ENCODE data around the gene MED12L.

The MED12L gene

GRCh38 chr3:151467069-151467468, 381.6 kb downstream of the MED12L start:
- H3K9me3 Mint-ChIP-seq = no peaks in the 10 kb centered on the region

GRCh38 chr3:151468284-151468917, 382.9 kb downstream of the MED12L start:
- Mint-ChIP-seq H3K4me1 (no peaks in the 10 kb centered on the region), H3K27me3 (ENCODE audit: low read depth) (peaks cover 5% of the 10 kb centered on the region), H3K36me3 (ENCODE audit: low read depth) (no peaks in the 10 kb centered on the region), H3K27ac (no peak overlapping the region), H3K9me3 (no peaks in the 10 kb centered on the region), H3K4me3 (no peak overlapping the region)
- peak; percentile 60 to 73 (median 62) for TF ChIP-seq CTCF (IDR thresholded peaks at IDR 0.05; ENCODE audit: unreplicated experiment in 3 of 3)

More at GRCh38 chr3:151467069-151467468, 381.6 kb downstream of the MED12L start:
- Mint-ChIP-seq H3K36me3 (ENCODE audit: low read depth) (no peaks in the 10 kb centered on the region), H3K4me3 (no peak overlapping the region), H3K27me3 (ENCODE audit: low read depth) (peaks cover 8% of the 10 kb centered on the region), H3K27ac (no peak overlapping the region), H3K4me1 (peaks cover 1% of the 10 kb centered on the region)
- no peak for TF ChIP-seq CTCF (IDR thresholded peaks at IDR 0.05; ENCODE audit: unreplicated experiment in 3 of 3)

GRCh38 chr3:151476344-151477018, 391.0 kb downstream of the MED12L start:
- H3K4me3 Mint-ChIP-seq = no peak overlapping the region
- peaks cover 23% of the 10 kb centered on the region for H3K4me1 Mint-ChIP-seq
- no peaks in the 10 kb centered on the region for H3K27me3 Mint-ChIP-seq (ENCODE audit: low read depth)
- no peaks in the 10 kb centered on the region for H3K36me3 Mint-ChIP-seq (ENCODE audit: low read depth)
- no peak for TF ChIP-seq CTCF (IDR thresholded peaks at IDR 0.05; ENCODE audit: unreplicated experiment in 3 of 3)
- H3K27ac Mint-ChIP-seq = no peak overlapping the region
- no peaks in the 10 kb centered on the region for H3K9me3 Mint-ChIP-seq

- Mint-ChIP-seq H3K4me1 (peaks cover 23% of the 10 kb centered on the region), H3K27ac (no peak overlapping the region), H3K9me3 (peaks cover 12% of the 10 kb centered on the region), H3K27me3 (ENCODE audit: low read depth) (no peaks in the 10 kb centered on the region), H3K36me3 (ENCODE audit: low read depth) (no peaks in the 10 kb centered on the region), H3K4me3 (no peak overlapping the region)
- TF ChIP-seq CTCF (IDR thresholded peaks at IDR 0.05; ENCODE audit: unreplicated experiment in 3 of 3) = no peak
Measured at GRCh38 chr3:151477591-151478334, 392.3 kb downstream of the MED12L start.

GRCh38 chr3:151478335-151478697, 392.9 kb downstream of the MED12L start:
- no peak overlapping the region for H3K27ac Mint-ChIP-seq
- peaks cover 17% of the 10 kb centered on the region for H3K9me3 Mint-ChIP-seq
- H3K27me3 Mint-ChIP-seq (ENCODE audit: low read depth) = no peaks in the 10 kb centered on the region
- H3K4me3 Mint-ChIP-seq = no peak overlapping the region
- H3K4me1 Mint-ChIP-seq = peaks cover 23% of the 10 kb centered on the region
- no peak for TF ChIP-seq CTCF (IDR thresholded peaks at IDR 0.05; ENCODE audit: unreplicated experiment in 3 of 3)
- H3K36me3 Mint-ChIP-seq (ENCODE audit: low read depth) = no peaks in the 10 kb centered on the region

All from nephron (organoid).